ENCODE data around the gene TMED6. TPM values are rescaled to one million over a fixed set of nuclear protein-coding genes. Genes with fewer than 3 reads are reported as not detected.

Gene TMED6
- total RNA-seq, 1 experiment from 2014 or later: 2.4 TPM

DNA sequence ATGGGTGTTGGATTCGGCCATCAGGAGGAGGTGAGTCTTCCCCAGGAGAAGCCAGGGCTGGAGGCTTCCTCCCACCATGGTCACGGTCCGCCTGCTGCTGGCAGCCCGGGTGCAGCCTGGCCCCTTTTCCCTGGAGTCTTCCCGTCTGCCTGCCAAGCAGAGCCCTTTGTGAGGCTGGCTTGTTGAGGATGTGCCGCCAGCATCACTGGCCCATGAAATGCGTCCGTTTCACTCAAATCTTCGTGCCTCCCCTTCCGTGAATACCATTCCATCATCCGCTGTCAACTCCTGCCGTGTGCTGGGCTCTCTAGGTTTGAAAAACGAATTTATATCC is 30.9 kb downstream of the TMED6 start:
- TF ChIP-seq, protein P1, sequence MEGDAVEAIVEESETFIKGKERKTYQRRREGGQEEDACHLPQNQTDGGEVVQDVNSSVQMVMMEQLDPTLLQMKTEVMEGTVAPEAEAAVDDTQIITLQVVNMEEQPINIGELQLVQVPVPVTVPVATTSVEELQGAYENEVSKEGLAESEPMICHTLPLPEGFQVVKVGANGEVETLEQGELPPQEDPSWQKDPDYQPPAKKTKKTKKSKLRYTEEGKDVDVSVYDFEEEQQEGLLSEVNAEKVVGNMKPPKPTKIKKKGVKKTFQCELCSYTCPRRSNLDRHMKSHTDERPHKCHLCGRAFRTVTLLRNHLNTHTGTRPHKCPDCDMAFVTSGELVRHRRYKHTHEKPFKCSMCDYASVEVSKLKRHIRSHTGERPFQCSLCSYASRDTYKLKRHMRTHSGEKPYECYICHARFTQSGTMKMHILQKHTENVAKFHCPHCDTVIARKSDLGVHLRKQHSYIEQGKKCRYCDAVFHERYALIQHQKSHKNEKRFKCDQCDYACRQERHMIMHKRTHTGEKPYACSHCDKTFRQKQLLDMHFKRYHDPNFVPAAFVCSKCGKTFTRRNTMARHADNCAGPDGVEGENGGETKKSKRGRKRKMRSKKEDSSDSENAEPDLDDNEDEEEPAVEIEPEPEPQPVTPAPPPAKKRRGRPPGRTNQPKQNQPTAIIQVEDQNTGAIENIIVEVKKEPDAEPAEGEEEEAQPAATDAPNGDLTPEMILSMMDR (IDR thresholded peaks at IDR 0.05; ENCODE audit: insufficient read depth in 1 of 2, low read depth in 1 of 2, low read length in 1 of 2, severe bottlenecking in 1 of 2, unreplicated experiment in 1 of 2): no peak
- no peaks in the 10 kb centered on the region for H3K9me3 ChIP-seq
- H3K4me1 ChIP-seq: peaks cover under 1% of the 10 kb centered on the region
- DNase-seq: no peak
- ChIA-PET CTCF (no interaction called here), POLR2A (no interaction called here)
- H3K4me3 ChIP-seq (ENCODE audit: low read depth, low read length): no peak overlapping the region
- intact Hi-C loops (cut with micrococcal nuclease; ENCODE audit: unreplicated experiment): no loop called here
- Mint-ChIP-seq H3K27me3 (ENCODE audit: insufficient read depth, unreplicated experiment) (no peaks in the 10 kb centered on the region), H3K4me3 (ENCODE audit: unreplicated experiment) (no peak overlapping the region), H3K4me1 (ENCODE audit: low read depth, unreplicated experiment) (peaks cover 8% of the 10 kb centered on the region), H3K36me3 (ENCODE audit: insufficient read depth, unreplicated experiment) (peaks cover 95% of the 10 kb centered on the region), H3K27ac (ENCODE audit: unreplicated experiment) (no peak overlapping the region), H3K9me3 (ENCODE audit: unreplicated experiment) (no peaks in the 10 kb centered on the region)
- no TSS peak for BruUV-seq (replicated peaks)
- peaks cover 20% of the 10 kb centered on the region for H3K36me3 ChIP-seq (ENCODE audit: control insufficient read depth, insufficient read depth, low read length)
- no peaks in the 10 kb centered on the region for H3K27me3 ChIP-seq (replicated peaks; ENCODE audit: control insufficient read depth, insufficient read depth, low read length)

DNA sequence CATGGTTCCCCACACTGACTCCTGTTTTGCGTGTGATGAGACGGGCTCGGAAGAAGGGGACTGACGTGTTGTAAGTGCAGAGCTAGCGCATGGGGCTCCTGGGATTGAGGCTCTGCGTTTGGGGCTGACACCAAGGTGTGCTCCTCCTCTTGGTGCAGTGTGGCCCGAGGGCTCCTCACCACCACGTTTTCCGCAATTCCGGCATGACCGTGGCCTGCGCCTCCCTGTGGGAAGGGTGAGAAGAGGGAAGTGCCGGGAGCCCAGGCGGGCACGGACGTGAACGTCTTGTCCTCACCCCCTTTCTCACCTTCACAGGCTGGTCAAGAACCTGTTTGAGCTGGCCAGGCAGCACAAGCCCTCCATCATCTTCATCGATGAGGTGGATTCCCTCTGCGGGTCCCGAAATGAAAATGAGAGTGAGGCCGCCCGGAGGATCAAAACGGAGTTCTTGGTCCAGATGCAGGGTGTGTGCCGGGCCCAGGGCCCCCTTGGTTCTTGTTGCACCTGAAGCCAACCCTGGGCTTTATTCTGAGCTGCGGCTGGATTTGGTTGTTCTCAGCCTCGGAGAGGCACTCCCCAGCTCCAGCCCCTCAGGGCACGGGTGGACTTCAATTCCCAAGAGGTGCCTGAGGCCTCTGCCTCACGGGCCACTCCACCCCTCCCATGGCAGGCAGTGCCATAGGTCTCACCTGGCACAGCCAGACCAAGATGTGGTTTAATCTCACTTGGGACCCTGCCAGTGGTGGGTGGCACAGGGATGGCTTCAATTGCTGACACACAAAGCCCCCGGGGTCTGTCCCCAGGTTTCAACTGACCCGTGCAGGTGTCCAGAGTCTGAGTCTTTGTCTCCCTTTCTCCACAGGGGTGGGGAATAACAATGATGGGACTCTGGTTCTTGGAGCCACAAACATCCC is 31.5 kb downstream of the TMED6 start:
- H3K27ac Mint-ChIP-seq (ENCODE audit: unreplicated experiment): no peak overlapping the region
- Histone ChIP-seq H3K4me3 (ENCODE audit: low read depth, low read length) (no peak overlapping the region), H3K36me3 (ENCODE audit: control insufficient read depth, insufficient read depth, low read length) (peaks cover 20% of the 10 kb centered on the region), H3K9me3 (no peaks in the 10 kb centered on the region), H3K27me3 (replicated peaks; ENCODE audit: control insufficient read depth, insufficient read depth, low read length) (no peaks in the 10 kb centered on the region), H3K4me1 (no peaks in the 10 kb centered on the region)
- BruUV-seq (replicated peaks): no TSS peak
- ChIA-PET CTCF (no interaction called here), POLR2A (no interaction called here)
- peaks cover 6% of the 10 kb centered on the region for H3K4me1 Mint-ChIP-seq (ENCODE audit: low read depth, unreplicated experiment)
- H3K27me3 Mint-ChIP-seq (ENCODE audit: insufficient read depth, unreplicated experiment): no peaks in the 10 kb centered on the region
- H3K36me3 Mint-ChIP-seq (ENCODE audit: insufficient read depth, unreplicated experiment): peaks cover 95% of the 10 kb centered on the region
- H3K9me3 Mint-ChIP-seq (ENCODE audit: unreplicated experiment): no peaks in the 10 kb centered on the region
- no peak overlapping the region for H3K4me3 Mint-ChIP-seq (ENCODE audit: unreplicated experiment)
- intact Hi-C loops (cut with micrococcal nuclease; ENCODE audit: unreplicated experiment): no loop called here
- DNase-seq: peak in 1 of 2 experiments; percentile 31
- TF ChIP-seq, protein P1 (IDR thresholded peaks at IDR 0.05; ENCODE audit: insufficient read depth in 1 of 2, low read depth in 1 of 2, low read length in 1 of 2, severe bottlenecking in 1 of 2, unreplicated experiment in 1 of 2): no peak

DNA sequence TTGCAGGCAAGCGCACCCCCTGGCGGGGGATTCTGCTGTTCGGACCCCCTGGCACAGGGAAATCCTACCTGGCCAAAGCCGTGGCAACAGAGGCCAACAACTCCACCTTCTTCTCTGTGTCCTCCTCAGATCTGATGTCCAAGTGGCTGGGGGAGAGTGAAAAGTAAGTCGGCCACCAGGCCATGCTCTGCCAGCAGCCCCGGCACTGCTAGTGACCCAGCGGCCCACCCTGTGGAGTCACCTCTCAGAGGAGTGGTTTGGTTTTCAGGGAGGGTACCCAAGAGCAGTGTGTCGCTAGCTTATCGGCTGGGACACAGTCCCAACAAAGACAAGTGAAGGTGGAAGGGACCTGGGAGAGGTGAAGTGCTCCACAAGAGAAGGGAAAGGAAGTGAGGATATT is 32.2 kb downstream of the TMED6 start:
- no peaks in the 10 kb centered on the region for H3K27me3 ChIP-seq (replicated peaks; ENCODE audit: control insufficient read depth, insufficient read depth, low read length)
- no peaks in the 10 kb centered on the region for H3K9me3 ChIP-seq
- Mint-ChIP-seq H3K4me1 (ENCODE audit: low read depth, unreplicated experiment) (no peaks in the 10 kb centered on the region), H3K9me3 (ENCODE audit: unreplicated experiment) (no peaks in the 10 kb centered on the region), H3K4me3 (ENCODE audit: unreplicated experiment) (no peak overlapping the region), H3K27ac (ENCODE audit: unreplicated experiment) (no peak overlapping the region), H3K36me3 (ENCODE audit: insufficient read depth, unreplicated experiment) (peaks cover 93% of the 10 kb centered on the region), H3K27me3 (ENCODE audit: insufficient read depth, unreplicated experiment) (no peaks in the 10 kb centered on the region)
- peak in 1 of 2 experiments; percentile 35 for DNase-seq
- BruUV-seq (replicated peaks): no TSS peak
- peaks cover 18% of the 10 kb centered on the region for H3K36me3 ChIP-seq (ENCODE audit: control insufficient read depth, insufficient read depth, low read length)
- H3K4me1 ChIP-seq: no peaks in the 10 kb centered on the region
- TF ChIP-seq, protein P1 (IDR thresholded peaks at IDR 0.05; ENCODE audit: insufficient read depth in 1 of 2, low read depth in 1 of 2, low read length in 1 of 2, severe bottlenecking in 1 of 2, unreplicated experiment in 1 of 2): no peak
- ChIA-PET CTCF (no interaction called here), POLR2A (no interaction called here)
- intact Hi-C loops (cut with micrococcal nuclease; ENCODE audit: unreplicated experiment): no loop called here
- H3K4me3 ChIP-seq (ENCODE audit: low read depth, low read length): no peak overlapping the region
